ENCODE results near the gene VASP. TPM values are rescaled to one million over a fixed set of nuclear protein-coding genes. Genes with fewer than 3 reads are reported as not detected.
A peak's percentile ranks its signal among the peaks of the same experiment; 100 is the strongest.

Gene VASP
- total and polyA plus RNA-seq, 2 donors (not counting 1 experiment from before 2014, with no cell fraction given) = 79.5 to 108 TPM

GRCh38 chr19:45511074-45511473 lies 3.8 kb downstream of the VASP start:
- Histone ChIP-seq H3K9ac (ENCODE audit: low read length) (no peak overlapping the region), H3K79me2 (ENCODE audit: control insufficient read depth, insufficient read depth, low read length) (peaks cover 88% of the 10 kb centered on the region), H3K36me3 (replicated peaks in 1 of 2; ENCODE audit: control extremely low read depth in 1 of 2, control insufficient read depth in 1 of 2, extremely low read depth in 1 of 2, insufficient read depth in 2 of 2, low read length in 1 of 2) (peaks cover 0 to 4% of the 10 kb centered on the region in 2 experiments), H3K4me1 (ENCODE audit: control insufficient read depth in 2 of 2, insufficient read depth in 2 of 2, low read length in 2 of 2) (peaks cover 67 to 72% of the 10 kb centered on the region in 2 donors), H2AFZ (ENCODE audit: insufficient read depth, low read depth, low read length, poor library complexity, severe bottlenecking) (no peak overlapping the region), H3K9me3 (ENCODE audit: control extremely low read depth in 1 of 3, control insufficient read depth in 2 of 3, insufficient read depth in 1 of 3, low read length in 2 of 3) (peaks cover 0 to 3% (median 0%) of the 10 kb centered on the region in 3 donors), H3K4me3 (ENCODE audit: control extremely low read depth in 1 of 5, extremely low read depth in 1 of 5, insufficient read depth in 1 of 5, low read depth in 2 of 5, low read length in 4 of 5) (peak overlapping the region in 1 of 5 experiments; percentile 14), H3K27me3 (replicated peaks in 1 of 4; ENCODE audit: control extremely low read depth in 1 of 4, control insufficient read depth in 3 of 4, insufficient read depth in 4 of 4, low read length in 3 of 4) (no peaks in the 10 kb centered on the region), H4K20me1 (ENCODE audit: control insufficient read depth, insufficient read depth, low read length, poor library complexity, severe bottlenecking) (peaks cover 56% of the 10 kb centered on the region), H3K27ac (ENCODE audit: low read length in 2 of 2) (peak overlapping the region in 1 of 2 donors; percentile 63), H3K4me2 (replicated peaks; ENCODE audit: low read depth, low read length, poor library complexity, severe bottlenecking) (peak overlapping the region; percentile 29)
- WGBS (ENCODE audit: insufficient coverage) = 68% methylated on average over 3 of the region's 5 CpGs
- ATAC-seq (ENCODE audit: low read depth) = no peak
- POLR2A ChIA-PET = no interaction called here
- peak overlapping the region; percentile 87 for H3K27ac Mint-ChIP-seq
- intact Hi-C loops (cut with micrococcal nuclease) = no loop called here
- TF ChIP-seq EZH2 (IDR thresholded peaks at IDR 0.05; ENCODE audit: borderline replicate concordance, insufficient read depth, low read depth, low read length, poor library complexity, severe bottlenecking) (no peak), CTCF (IDR thresholded peaks at IDR 0.05) (no peak)
- no peaks in the 10 kb centered on the region for H3K9me3 Mint-ChIP-seq (ENCODE audit: insufficient read depth)
- peak overlapping the region; percentile 47 for H3K4me3 Mint-ChIP-seq
- H3K27me3 Mint-ChIP-seq = no peaks in the 10 kb centered on the region
- H3K4me1 Mint-ChIP-seq = peaks cover 69% of the 10 kb centered on the region
- no peak for DNase-seq
- CTCF ChIA-PET = interaction anchor here (2.1 kb wide), 1 partner anchor 32 kb away, joined by 8 read pairs; no protein-coding TSS in a partner anchor

- no peak overlapping the region for H3K4me3 ChIP-seq (ENCODE audit: control extremely low read depth in 1 of 5, extremely low read depth in 1 of 5, insufficient read depth in 1 of 5, low read depth in 2 of 5, low read length in 4 of 5)
- 55% methylated on average over 3 of the region's 6 CpGs for WGBS (ENCODE audit: insufficient coverage)
- peak overlapping the region; percentile 42 for H3K4me3 Mint-ChIP-seq
- intact Hi-C loops (cut with micrococcal nuclease) = no loop called here
- H3K27me3 ChIP-seq (replicated peaks in 1 of 4; ENCODE audit: control extremely low read depth in 1 of 4, control insufficient read depth in 3 of 4, insufficient read depth in 4 of 4, low read length in 3 of 4) = no peaks in the 10 kb centered on the region
- H3K4me1 Mint-ChIP-seq = peaks cover 72% of the 10 kb centered on the region
- H3K27me3 Mint-ChIP-seq = no peaks in the 10 kb centered on the region
- ChIA-PET POLR2A (interaction anchor here (0.6 to 0.7 kb wide), 3 partner anchors 13 to 176 kb away, joined by 3 to 7 read pairs (median 4); no protein-coding TSS in a partner anchor), CTCF (interaction anchor here (0.9 to 1.8 kb wide), 3 partner anchors 27 to 169 kb away, joined by 3 to 9 read pairs (median 3); no protein-coding TSS in a partner anchor)
- peaks cover 0 to 9% of the 10 kb centered on the region in 2 experiments for H3K36me3 ChIP-seq (replicated peaks in 1 of 2; ENCODE audit: control extremely low read depth in 1 of 2, control insufficient read depth in 1 of 2, extremely low read depth in 1 of 2, insufficient read depth in 2 of 2, low read length in 1 of 2)
- H3K4me1 ChIP-seq (ENCODE audit: control insufficient read depth in 2 of 2, insufficient read depth in 2 of 2, low read length in 2 of 2) = peaks cover 68 to 73% of the 10 kb centered on the region in 2 donors
- no peak overlapping the region for H3K9ac ChIP-seq (ENCODE audit: low read length)
- peak overlapping the region; percentile 76 to 91 for H3K27ac ChIP-seq (ENCODE audit: low read length in 2 of 2)
- H3K9me3 ChIP-seq (ENCODE audit: control extremely low read depth in 1 of 3, control insufficient read depth in 2 of 3, insufficient read depth in 1 of 3, low read length in 2 of 3) = no peaks in the 10 kb centered on the region
- H3K4me2 ChIP-seq (replicated peaks; ENCODE audit: low read depth, low read length, poor library complexity, severe bottlenecking) = peak overlapping the region; percentile 48
- DNase-seq (no peak), ATAC-seq (ENCODE audit: low read depth) (no peak)
- TF ChIP-seq CTCF (IDR thresholded peaks at IDR 0.05) = no peak
- no peak for TF ChIP-seq EZH2 (IDR thresholded peaks at IDR 0.05; ENCODE audit: borderline replicate concordance, insufficient read depth, low read depth, low read length, poor library complexity, severe bottlenecking)
- H3K79me2 ChIP-seq (ENCODE audit: control insufficient read depth, insufficient read depth, low read length) = peaks cover 84% of the 10 kb centered on the region
- H2AFZ ChIP-seq (ENCODE audit: insufficient read depth, low read depth, low read length, poor library complexity, severe bottlenecking) = no peak overlapping the region
- H3K9me3 Mint-ChIP-seq (ENCODE audit: insufficient read depth) = no peaks in the 10 kb centered on the region
- peaks cover 59% of the 10 kb centered on the region for H4K20me1 ChIP-seq (ENCODE audit: control insufficient read depth, insufficient read depth, low read length, poor library complexity, severe bottlenecking)
- H3K27ac Mint-ChIP-seq = peak overlapping the region; percentile 87
Measured at GRCh38 chr19:45512881-45513483, 5.7 kb downstream of the VASP start.
